HepG2 (cell line): ENCODE results near the gene CHMP1B. TPM values are rescaled to one million over a fixed set of nuclear protein-coding genes. Genes with fewer than 3 reads are reported as not detected.

Experiments
- ATAC-seq: fragments of 200-7000 bp; cut with Tn5 transposase; 3 replicates; pipeline ENCODE4 v1.9.1; 2020; ENCODE audit warnings: mild to moderate bottlenecking, moderate library complexity
- BruUV-seq: library from RNA; stranded (reverse); fragments of 400-500 nt; replicated peaks from 2 replicates; lab custom pipeline; 2021; lab: Mats Ljungman, UMichigan
- CTCF ChIA-PET: fragments of 300-600 bp; formaldehyde crosslinking; extraction: SDS; loops from one replicate; lab custom pipeline; 2021; ENCODE audit warnings: low total read pairs, inconsistent platforms, low intra/inter-chr PET ratio; lab: Yijun Ruan, JAX
- POLR2A ChIA-PET: fragments of 350-600 bp; sonication (Branson Sonifier 250); formaldehyde crosslinking; loops from one replicate; lab custom pipeline; 2020; ENCODE audit warnings: antibody characterized with exemption, inconsistent platforms; lab: Yijun Ruan, JAX
- DNase-seq: peaks from one replicate; pipeline ENCODE4 v3.0.0-alpha.2; 2015; ENCODE audit warnings: low spot score
- FAIRE-seq: peaks from 3 replicates; lab custom pipeline; 2011; peaks lifted over from hg19 to GRCh38; lab: Jason Lieb, UNC
- H2AFZ ChIP-seq: one replicate; pipeline ENCODE4 v1.6.1; 2011; ENCODE audit warnings: low read length, inconsistent platforms
- H3K27ac ChIP-seq: fragments of 300-600 bp; 3 replicates; pipeline ENCODE4 v1.8.0; 2011; ENCODE audit warnings: mixed run types, mild to moderate bottlenecking, mixed read lengths, low read length, inconsistent platforms; ENCODE audit not compliant: insufficient read depth; ENCODE audit errors: extremely low read length
- H3K27me3 ChIP-seq, 2 experiments: fragments of 200-600 bp in 1 of 2; 2 replicates in 1 of 2; 3 replicates in 1 of 2; pipeline versions ENCODE4 v1.6.0 to v1.8.0; 2011; ENCODE audit warnings: low read length in 2 of 2, mild to moderate bottlenecking in 2 of 2, moderate library complexity in 2 of 2, inconsistent platforms in 1 of 2; ENCODE audit not compliant: insufficient read depth in 2 of 2, control insufficient read depth in 1 of 2
- H3K36me3 ChIP-seq, 2 experiments: fragments of 200-600 bp in 1 of 2; replicated peaks in 1 of 2; 2 replicates in 1 of 2; 3 replicates in 1 of 2; pipeline versions ENCODE4 v1.5.1 to v1.8.0; 2011; ENCODE audit warnings: low read length in 2 of 2, inconsistent platforms in 1 of 2; ENCODE audit not compliant: insufficient read depth in 2 of 2, control insufficient read depth in 1 of 2
- H3K4me1 ChIP-seq: 2 replicates; pipeline ENCODE4 v1.5.1; 2012; ENCODE audit warnings: low read length, inconsistent platforms; ENCODE audit not compliant: insufficient read depth
- H3K4me2 ChIP-seq: 2 replicates; pipeline ENCODE4 v1.6.0; 2011; ENCODE audit warnings: low read depth, low read length, inconsistent platforms
- H3K4me3 ChIP-seq, 3 experiments: fragments of 200-600 bp in 1 of 3; sonication (generic), shearing (Covaris generic) in 1 of 3; replicated peaks in 1 of 3; 2 replicates each; pipeline ENCODE4 v1.5.1; 2011 to 2016; ENCODE audit warnings: low read length in 3 of 3, inconsistent platforms in 2 of 3, low read depth in 2 of 3, mild to moderate bottlenecking in 2 of 3, control low read depth in 1 of 3, mixed read lengths in 1 of 3; ENCODE audit not compliant: insufficient read depth in 1 of 3
- H3K79me2 ChIP-seq: one replicate; pipeline ENCODE4 v1.6.1; 2011; ENCODE audit warnings: low read length, inconsistent platforms; ENCODE audit not compliant: insufficient read depth
- H3K9ac ChIP-seq: 2 replicates; pipeline ENCODE4 v1.6.0; 2011; ENCODE audit warnings: mild to moderate bottlenecking, low read depth, low read length, inconsistent platforms; ENCODE audit not compliant: insufficient read depth
- H3K9me3 ChIP-seq: 2 replicates; pipeline ENCODE4 v1.5.1; 2012; ENCODE audit warnings: mild to moderate bottlenecking, low read length
- H4K20me1 ChIP-seq: 2 replicates; pipeline ENCODE4 v1.6.0; 2011; ENCODE audit warnings: inconsistent platforms, mild to moderate bottlenecking, low read length, moderate library complexity; ENCODE audit not compliant: insufficient read depth
- HDAC1 ChIP-seq: sonication (generic); formaldehyde crosslinking; IDR thresholded peaks from 2 replicates; pipeline ENCODE4 v1.5.1; 2020; ENCODE audit warnings: mild to moderate bottlenecking, missing genetic modification reagents
- IRF2 ChIP-seq: IDR thresholded peaks from 2 replicates; pipeline ENCODE4 v1.6.1; 2018; ENCODE audit warnings: missing genetic modification reagents, missing compliant biosample characterization
- KLF9 ChIP-seq: IDR thresholded peaks from 2 replicates; pipeline ENCODE4 v1.6.1; 2016; ENCODE audit warnings: low read depth
- MLLT10 ChIP-seq: sonication (generic); formaldehyde crosslinking; IDR thresholded peaks from 2 replicates; pipeline ENCODE4 v1.4.0; 2020; ENCODE audit warnings: missing genetic modification reagents
- NR1H2 ChIP-seq: sonication (generic); formaldehyde crosslinking; IDR thresholded peaks from 2 replicates; pipeline ENCODE4 v1.8.1; 2022; ENCODE audit warnings: low read depth, missing genetic modification reagents, borderline replicate concordance
- PITX1 ChIP-seq: sonication (generic); formaldehyde crosslinking; IDR thresholded peaks from 2 replicates; pipeline ENCODE4 v1.5.1; 2020; ENCODE audit warnings: mild to moderate bottlenecking, missing genetic modification reagents
- U2AF1 ChIP-seq: fragments of 200-400 bp; formaldehyde crosslinking; optimal IDR thresholded peaks from 2 replicates; pipeline ENCODE3; 2017; ENCODE audit warnings: mild to moderate bottlenecking, low read depth, low read length
- ZNF138 ChIP-seq: sonication (generic); formaldehyde crosslinking; IDR thresholded peaks from 2 replicates; pipeline ENCODE4 v1.5.0; 2020; ENCODE audit warnings: mild to moderate bottlenecking, low read depth, missing genetic modification reagents
- ZNF260 ChIP-seq: sonication (generic); formaldehyde crosslinking; IDR thresholded peaks from 2 replicates; pipeline ENCODE4 v1.4.0; 2020; ENCODE audit warnings: missing genetic modification reagents, low read depth, mild to moderate bottlenecking, borderline replicate concordance
- ZNF292 ChIP-seq: sonication (generic); formaldehyde crosslinking; IDR thresholded peaks from 2 replicates; pipeline ENCODE4 v1.8.1; 2022; ENCODE audit warnings: mild to moderate bottlenecking, low read depth, missing genetic modification reagents, borderline replicate concordance
- ZNF460 ChIP-seq: sonication (generic); formaldehyde crosslinking; IDR thresholded peaks from 2 replicates; pipeline ENCODE4 v1.5.1; 2020; ENCODE audit warnings: missing genetic modification reagents, mild to moderate bottlenecking, borderline replicate concordance
- ZNF605 ChIP-seq: sonication (generic); formaldehyde crosslinking; IDR thresholded peaks from 2 replicates; pipeline ENCODE4 v1.8.0; 2022; ENCODE audit warnings: mild to moderate bottlenecking, missing genetic modification reagents
- ZNF772 ChIP-seq: sonication (generic); formaldehyde crosslinking; IDR thresholded peaks from 2 replicates; pipeline ENCODE4 v1.5.0; 2020; ENCODE audit warnings: mild to moderate bottlenecking, missing genetic modification reagents
- WGBS: methylation state at CpG from one replicate; pipeline ENCODE4 v1.1.6; 2017; ENCODE audit warnings: low lambda C conversion rate; 5-methylcytosine and 5-hydroxymethylcytosine counted together
- in situ Hi-C: cut with HindIII; loops from 2 replicates; pipeline ENCODE4 v1.10.0; 2017; ENCODE audit warnings: low pct_unique_long_range_greater_than_20kb; ENCODE audit not compliant: extremely low pct_ligation_motif_present
- intact Hi-C: fragments of 100-400 bp; cut with micrococcal nuclease; formaldehyde crosslinking; loops from one replicate; pipeline ENCODE4 v1.10.0; 2022; ENCODE audit not compliant: unreplicated experiment
- polyA plus RNA-seq, 8 experiments: library from polyadenylated mRNA; depleted of rRNA in 3 of 8; stranded (reverse) in 7 of 8; unstranded in 1 of 8; fragments of >200 nt; fragmentation: Illumina TruSeq in 4 of 8; extraction: Trizol in 4 of 8; gene quantifications; 2 replicates each; pipeline versions ENCODE4 v1.2.1 to v1.2.3, GENCODE V29; 2011 to 2016; ENCODE audit warnings: low read depth in 4 of 8, missing spikeins in 1 of 8, mixed read lengths in 1 of 8; ENCODE audit not compliant: insufficient read depth in 1 of 8
- total RNA-seq, 5 experiments: library from RNA; depleted of rRNA; stranded (reverse); fragments of >200 nt; fragmentation: Illumina TruSeq; extraction: Trizol; gene quantifications; 2 replicates each; pipeline ENCODE4 v1.2.3, GENCODE V29; 2016; ENCODE audit warnings: low read depth in 1 of 5
- TF ChIP-seq, protein P1 (sequence below), 2 experiments: sonication (generic) in 1 of 2; formaldehyde crosslinking in 1 of 2; IDR thresholded peaks; 2 replicates each; pipeline versions ENCODE4 v1.5.1 to v1.6.1; 2011 to 2020; ENCODE audit warnings: borderline replicate concordance in 1 of 2, low read depth in 1 of 2, low read length in 1 of 2, mild to moderate bottlenecking in 1 of 2, missing genetic modification reagents in 1 of 2, moderate library complexity in 1 of 2
- TF ChIP-seq, protein P2 (sequence below): sonication (generic); formaldehyde crosslinking; IDR thresholded peaks from 2 replicates; pipeline ENCODE4 v1.4.0; 2020; ENCODE audit warnings: missing genetic modification reagents
- TF ChIP-seq, protein P3 (sequence below): sonication (generic); formaldehyde crosslinking; conservative IDR thresholded peaks from 2 replicates; pipeline ENCODE4 v1.8.0; 2022; ENCODE audit warnings: mild to moderate bottlenecking, moderate library complexity, missing genetic modification reagents

Gene CHMP1B
- total and polyA plus RNA-seq, 2 of the 13 experiments (the other 11 are each of a cell fraction or from before 2014, with no cell fraction given): 18.8 to 20.2 TPM

DNA sequence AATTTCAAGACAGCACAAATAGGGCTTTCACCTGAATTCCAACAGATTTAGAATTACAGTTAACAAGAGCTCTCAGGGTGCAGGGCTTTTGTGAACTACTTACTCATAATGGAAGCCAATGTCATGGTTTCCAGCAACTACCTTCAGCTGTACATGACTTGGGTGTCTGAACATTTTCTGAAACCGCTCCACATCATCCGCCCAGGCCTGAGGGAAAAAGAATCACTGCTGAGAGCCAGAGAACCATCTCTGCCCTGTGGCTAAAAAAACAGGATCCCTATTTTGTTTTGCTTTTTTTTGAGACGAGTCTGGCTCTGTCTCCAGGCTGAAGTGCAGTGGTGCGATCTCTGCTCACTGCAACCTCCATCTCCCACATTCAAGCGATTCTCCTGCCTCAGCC lies 38.1 kb downstream of the CHMP1B start:
- TF ChIP-seq IRF2 (no peak), MLLT10 (CRISPR knock-in tag) (no peak), ZNF138 (CRISPR knock-in tag) (no peak), NR1H2 (CRISPR knock-in tag) (no peak), HDAC1 (CRISPR knock-in tag) (no peak), ZNF292 (no peak), ZNF260 (CRISPR knock-in tag) (no peak), KLF9 (no peak), ZNF460 (CRISPR knock-in tag) (no peak), ZNF772 (no peak), U2AF1 (no peak), PITX1 (CRISPR knock-in tag) (no peak), ZNF605 (CRISPR knock-in tag) (no peak)
- TF ChIP-seq, protein P1, sequence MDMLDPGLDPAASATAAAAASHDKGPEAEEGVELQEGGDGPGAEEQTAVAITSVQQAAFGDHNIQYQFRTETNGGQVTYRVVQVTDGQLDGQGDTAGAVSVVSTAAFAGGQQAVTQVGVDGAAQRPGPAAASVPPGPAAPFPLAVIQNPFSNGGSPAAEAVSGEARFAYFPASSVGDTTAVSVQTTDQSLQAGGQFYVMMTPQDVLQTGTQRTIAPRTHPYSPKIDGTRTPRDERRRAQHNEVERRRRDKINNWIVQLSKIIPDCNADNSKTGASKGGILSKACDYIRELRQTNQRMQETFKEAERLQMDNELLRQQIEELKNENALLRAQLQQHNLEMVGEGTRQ (IDR thresholded peaks at IDR 0.05; ENCODE audit: low read depth, low read length): no peak
- TF ChIP-seq, protein P1 (CRISPR knock-in tag; IDR thresholded peaks at IDR 0.05; ENCODE audit: borderline replicate concordance): no peak
- TF ChIP-seq, protein P2, sequence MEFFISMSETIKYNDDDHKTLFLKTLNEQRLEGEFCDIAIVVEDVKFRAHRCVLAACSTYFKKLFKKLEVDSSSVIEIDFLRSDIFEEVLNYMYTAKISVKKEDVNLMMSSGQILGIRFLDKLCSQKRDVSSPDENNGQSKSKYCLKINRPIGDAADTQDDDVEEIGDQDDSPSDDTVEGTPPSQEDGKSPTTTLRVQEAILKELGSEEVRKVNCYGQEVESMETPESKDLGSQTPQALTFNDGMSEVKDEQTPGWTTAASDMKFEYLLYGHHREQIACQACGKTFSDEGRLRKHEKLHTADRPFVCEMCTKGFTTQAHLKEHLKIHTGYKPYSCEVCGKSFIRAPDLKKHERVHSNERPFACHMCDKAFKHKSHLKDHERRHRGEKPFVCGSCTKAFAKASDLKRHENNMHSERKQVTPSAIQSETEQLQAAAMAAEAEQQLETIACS (CRISPR knock-in tag): no peak
- TF ChIP-seq, protein P3, sequence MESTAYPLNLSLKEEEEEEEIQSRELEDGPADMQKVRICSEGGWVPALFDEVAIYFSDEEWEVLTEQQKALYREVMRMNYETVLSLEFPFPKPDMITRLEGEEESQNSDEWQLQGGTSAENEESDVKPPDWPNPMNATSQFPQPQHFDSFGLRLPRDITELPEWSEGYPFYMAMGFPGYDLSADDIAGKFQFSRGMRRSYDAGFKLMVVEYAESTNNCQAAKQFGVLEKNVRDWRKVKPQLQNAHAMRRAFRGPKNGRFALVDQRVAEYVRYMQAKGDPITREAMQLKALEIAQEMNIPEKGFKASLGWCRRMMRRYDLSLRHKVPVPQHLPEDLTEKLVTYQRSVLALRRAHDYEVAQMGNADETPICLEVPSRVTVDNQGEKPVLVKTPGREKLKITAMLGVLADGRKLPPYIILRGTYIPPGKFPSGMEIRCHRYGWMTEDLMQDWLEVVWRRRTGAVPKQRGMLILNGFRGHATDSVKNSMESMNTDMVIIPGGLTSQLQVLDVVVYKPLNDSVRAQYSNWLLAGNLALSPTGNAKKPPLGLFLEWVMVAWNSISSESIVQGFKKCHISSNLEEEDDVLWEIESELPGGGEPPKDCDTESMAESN (CRISPR knock-in tag): no peak
- ATAC-seq (no peak), DNase-seq (no peak), FAIRE-seq (no peak)
- Histone ChIP-seq H3K4me3 (no peak overlapping the region), H3K4me2 (no peak overlapping the region), H4K20me1 (no peaks in the 10 kb centered on the region), H3K79me2 (no peaks in the 10 kb centered on the region), H3K27ac (no peak overlapping the region), H3K27me3 (no peaks in the 10 kb centered on the region), H3K4me1 (peaks cover 48% of the 10 kb centered on the region), H3K9ac (no peak overlapping the region), H2AFZ (no peak overlapping the region), H3K36me3 (no peaks in the 10 kb centered on the region; a peak in 1 of 5 replicates), H3K9me3 (no peaks in the 10 kb centered on the region)
- 95% methylated on average over 5 of the region's 5 CpGs for WGBS
- in situ Hi-C loops (no loop called here), intact Hi-C loops (no loop called here)
- ChIA-PET CTCF (no interaction called here), POLR2A (no interaction called here)
- BruUV-seq: no TSS peak
